GM19467 (cell line): ENCODE data around the gene RASD1.

ENCODE experiments used
- ATAC-seq: cut with Tn5 transposase; IDR thresholded peaks from one replicate; pipeline ENCODE4 v1.9.1; 2021; ENCODE audit warnings: mild to moderate bottlenecking, moderate library complexity; ENCODE audit not compliant: unreplicated experiment

Gene RASD1

DNA sequence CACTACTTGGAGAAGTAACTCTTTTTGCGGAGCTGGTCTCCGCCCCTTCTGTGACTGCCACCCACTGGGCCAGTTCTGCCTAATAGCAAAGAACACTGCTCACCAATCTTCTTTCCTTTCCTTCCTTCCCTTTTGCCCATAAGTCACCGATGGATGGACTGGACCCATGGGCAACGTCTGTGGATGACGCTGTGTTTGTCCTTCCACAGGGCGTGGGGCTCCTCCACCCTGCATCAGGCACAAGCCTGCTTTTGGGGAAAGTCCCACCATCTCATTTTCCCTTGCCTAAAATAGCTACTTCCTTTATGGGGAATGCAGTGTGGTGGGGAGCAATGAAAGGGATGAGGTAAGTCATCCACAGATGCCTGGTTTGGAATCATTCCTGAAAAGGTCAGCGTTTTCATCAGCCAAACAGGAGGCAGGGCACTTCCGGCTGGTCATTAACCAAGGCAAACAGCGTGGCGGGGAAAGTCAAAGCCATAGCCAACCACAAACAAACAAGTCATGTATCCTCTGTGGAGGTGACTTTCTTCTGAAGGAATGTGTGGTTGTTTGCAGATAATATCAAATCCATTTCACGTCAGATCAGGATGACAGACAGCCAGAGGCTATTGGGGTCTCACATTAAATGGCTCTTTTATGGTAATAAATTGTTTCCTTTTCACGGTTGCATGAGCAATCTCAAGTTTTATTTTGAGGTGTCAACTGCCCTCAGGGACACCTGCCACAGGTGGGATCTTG, 50.1 kb downstream of the RASD1 start:
- no peak for ATAC-seq

DNA sequence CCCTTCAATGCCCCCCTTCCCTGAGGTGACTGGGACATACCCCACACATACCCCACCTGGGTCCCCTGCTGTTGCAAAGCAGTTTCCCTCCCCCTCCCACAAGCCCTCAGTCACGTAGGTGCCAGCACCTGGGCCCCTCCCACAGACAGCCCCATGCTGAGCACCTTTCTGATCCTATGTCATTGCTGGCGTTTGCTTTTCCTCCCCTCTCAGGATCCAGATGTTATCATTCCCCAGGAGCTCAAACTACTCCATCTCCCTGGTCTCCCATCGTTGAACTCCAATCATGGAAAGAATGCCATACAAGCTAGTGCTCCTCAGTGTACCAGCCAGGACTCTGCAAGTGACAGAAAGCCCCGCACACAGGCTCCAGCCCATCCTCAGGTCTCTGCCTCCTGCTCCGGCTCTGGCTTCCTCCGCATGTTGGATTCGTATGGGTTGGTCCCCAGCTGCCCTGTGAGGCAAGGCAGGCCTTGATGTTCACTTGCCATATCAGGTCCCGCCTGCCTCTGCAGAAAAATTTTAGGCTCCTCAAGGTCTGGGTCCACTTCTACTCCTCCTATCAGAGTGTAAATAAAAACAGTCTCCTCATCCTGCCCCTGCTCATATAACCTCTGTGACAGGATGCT, 50.8 kb downstream of the RASD1 start:
- no peak for ATAC-seq
